Stimulated activated CD8-positive, alpha-beta memory T cell treated with anti-CD3 and anti-CD28 coated beads, Interleukin-7, amount 100 ng/mL, for 1 hour (primary cell): ENCODE results near the gene FGD5.
"Not testable (repeated sequence)": the region's sequence is repeated elsewhere in the genome, so short reads cannot be mapped to it uniquely, and the experiment has no call there.

Experiments used
- DNase-seq, 2 donors: peaks; one replicate each; pipeline ENCODE4 v3.0.0-alpha.2; 2020; ENCODE audit warnings: low read depth in 2 of 2

Gene FGD5

GRCh38 chr3:14876921-14877333 lies 58.2 kb downstream of the FGD5 start:
- no peak for DNase-seq

DNA sequence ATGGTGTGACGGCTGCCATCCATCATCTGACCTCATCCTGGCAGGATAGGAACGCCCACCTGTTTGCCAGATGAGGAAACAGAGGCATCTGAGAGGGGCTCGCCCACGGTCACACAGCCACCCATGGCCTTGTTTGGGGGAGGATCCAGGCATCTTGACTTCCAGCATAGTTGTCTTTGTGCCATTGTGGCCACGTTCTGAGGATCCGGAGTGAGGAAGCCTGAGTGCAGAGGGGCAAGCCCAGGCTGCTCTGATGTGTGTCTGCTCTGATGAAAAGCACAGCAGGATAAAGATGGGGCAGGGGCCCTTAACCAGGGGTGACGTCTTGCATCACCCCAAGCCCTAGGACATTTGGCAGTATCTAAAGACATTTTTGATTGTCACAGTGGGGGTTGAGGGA lies 58.7 kb downstream of the FGD5 start:
- no peak for DNase-seq

- no peak for DNase-seq
These were observed 60.6 kb downstream of the FGD5 start for GRCh38 chr3:14879211-14879874.

DNA sequence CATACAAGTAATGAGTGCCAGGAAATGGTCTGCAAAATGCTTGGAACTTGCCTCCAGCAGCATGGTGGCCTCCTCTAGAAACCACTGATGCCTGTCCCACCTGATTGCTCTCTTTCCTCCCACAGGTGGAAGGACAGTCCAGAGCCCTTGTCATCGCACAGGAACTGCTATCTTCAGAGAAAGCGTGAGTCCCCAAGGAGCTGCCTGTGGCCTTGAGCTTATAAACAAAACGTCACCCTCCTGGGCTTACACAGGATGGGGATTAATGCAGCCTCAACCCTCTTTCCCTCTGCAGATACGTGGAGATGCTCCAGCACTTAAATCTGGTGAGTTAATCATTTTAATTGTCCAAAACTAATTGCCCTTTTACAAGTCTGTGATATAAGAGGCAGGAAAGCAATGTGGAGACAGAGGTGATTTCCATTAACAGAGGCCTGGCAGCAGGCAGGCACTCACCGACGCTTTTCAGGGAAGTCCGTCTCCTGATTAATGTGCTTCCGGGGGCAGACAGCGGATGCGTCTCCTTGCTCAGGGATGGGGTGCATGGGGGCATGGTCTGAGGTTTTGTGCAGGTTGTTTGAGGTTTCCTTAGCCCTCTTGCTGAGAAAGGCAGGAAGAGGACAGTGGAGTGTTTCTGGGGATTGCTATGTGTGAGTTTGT lies 61.8 kb downstream of the FGD5 start:
- no peak for DNase-seq

DNA sequence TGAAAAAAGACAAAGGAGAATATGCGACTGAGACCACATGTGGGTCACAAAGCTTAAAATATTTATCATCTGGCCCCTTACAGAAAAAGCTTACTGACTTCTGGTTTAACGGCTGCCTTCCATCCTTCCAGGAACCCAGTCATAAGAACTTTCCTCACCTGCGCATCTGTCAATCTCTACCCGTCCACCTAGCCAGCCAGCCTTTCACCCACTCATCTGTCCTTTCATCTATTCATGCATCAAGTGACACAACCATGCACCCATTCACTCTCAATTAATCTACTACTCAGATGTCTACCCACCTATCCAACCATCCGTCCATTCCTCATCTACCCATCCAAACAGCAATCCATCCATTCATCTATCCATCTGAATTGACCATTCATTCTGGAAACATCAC lies 64.5 kb downstream of the FGD5 start:
- DNase-seq, result no peak

DNA sequence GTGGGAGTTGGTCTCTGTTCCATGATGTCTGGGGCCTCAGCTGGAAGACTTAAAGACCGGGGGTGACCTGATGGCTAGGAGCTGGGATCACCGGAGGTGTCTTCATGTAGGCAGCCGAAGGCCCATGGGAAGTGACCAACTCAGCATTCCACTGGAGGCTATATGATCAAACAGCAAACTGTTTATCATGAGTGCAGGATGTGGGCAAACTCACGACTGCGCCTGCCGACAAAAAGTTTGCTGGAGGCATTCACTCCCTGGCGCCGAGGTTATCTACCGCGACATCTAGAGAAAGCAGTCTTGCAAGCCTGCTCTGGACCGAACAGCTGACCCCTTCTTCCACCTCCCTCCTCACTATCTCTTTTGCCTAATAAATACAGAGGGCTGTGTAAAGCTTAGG lies 65.9 kb downstream of the FGD5 start:
- no peak for DNase-seq

DNA sequence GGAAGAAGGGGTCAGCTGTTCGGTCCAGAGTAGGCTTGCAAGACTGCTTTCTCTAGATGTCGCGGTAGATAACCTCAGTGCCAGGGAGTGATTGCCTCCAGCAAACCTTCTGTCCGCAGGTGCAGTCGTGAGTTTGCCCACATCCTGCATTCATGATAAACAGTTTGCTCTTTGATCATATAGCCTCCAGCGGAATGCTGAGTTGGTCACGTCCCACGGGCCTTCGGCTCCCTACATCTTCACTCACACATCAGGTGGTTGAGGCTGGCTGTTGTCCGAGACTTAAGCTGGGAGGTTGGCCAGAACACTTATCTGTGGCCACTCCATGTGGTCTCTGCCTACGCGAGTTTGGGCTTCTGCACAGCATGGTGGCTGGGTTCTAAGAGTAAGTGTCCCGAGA lies 66.5 kb downstream of the FGD5 start:
- DNase-seq, result no peak

DNA sequence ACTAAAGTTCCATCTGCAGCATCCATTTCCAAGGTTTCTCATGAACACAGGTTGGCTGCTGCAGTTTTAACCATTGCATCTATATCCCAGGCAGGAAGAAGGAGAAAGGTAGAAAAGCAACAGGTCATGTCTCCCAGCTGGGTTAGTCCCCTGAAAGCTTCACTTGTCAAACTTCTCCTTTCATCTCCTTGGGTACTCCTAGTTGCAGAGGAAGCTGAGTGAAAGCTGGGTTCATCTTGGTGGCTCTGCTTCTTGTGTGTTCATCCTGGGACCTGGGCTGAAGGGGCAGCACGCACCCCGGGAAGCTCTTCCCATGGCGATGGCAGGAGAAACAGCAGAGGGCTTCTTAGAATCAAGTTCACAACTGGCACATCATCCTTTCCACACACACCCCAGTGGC lies 67.3 kb downstream of the FGD5 start:
- DNase-seq, result no peak

DNA sequence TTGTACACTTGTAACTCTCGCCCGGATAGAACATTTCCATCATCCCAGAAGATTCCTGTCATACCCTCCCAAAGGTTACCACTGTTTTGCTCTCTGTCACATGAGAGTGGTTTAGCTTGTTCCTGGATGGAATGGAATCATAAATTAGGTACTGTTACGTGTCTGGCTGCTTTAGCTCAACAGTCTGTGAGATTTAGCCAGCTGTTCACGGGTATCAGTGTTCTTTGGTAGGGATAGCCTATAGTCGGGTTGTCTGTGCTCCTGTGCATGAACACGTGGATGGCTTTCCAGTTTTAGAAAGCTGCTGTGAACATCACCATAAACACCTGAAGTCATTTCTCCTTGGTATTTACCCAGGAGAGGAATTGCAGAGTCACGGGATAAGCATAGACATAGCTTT lies 70.4 kb downstream of the FGD5 start:
- DNase-seq, result no peak

DNA sequence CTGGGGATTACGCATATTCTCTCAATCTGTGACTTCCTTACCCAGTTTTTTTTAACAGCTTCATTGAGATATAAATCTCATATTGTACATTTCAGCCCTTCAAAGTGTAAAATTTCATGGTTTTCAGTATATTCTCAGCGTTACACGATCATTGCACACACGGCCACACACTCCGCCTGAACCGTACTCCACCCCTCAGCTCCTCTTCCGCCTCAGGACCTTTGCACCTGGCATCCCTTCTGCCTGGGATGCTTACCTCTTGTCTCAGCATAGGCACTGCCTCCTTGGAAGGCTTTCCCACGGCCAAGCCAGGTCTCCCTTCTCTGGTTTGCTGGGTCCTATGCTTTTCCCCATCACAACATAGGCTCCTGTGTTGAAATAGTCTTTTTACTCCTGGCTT lies 71.2 kb downstream of the FGD5 start:
- DNase-seq, result no peak

GRCh38 chr3:14890476-14890875 lies 71.7 kb downstream of the FGD5 start:
- no peak for DNase-seq

GRCh38 chr3:14891135-14892132 lies 72.7 kb downstream of the FGD5 start:
- no peak for DNase-seq

DNA sequence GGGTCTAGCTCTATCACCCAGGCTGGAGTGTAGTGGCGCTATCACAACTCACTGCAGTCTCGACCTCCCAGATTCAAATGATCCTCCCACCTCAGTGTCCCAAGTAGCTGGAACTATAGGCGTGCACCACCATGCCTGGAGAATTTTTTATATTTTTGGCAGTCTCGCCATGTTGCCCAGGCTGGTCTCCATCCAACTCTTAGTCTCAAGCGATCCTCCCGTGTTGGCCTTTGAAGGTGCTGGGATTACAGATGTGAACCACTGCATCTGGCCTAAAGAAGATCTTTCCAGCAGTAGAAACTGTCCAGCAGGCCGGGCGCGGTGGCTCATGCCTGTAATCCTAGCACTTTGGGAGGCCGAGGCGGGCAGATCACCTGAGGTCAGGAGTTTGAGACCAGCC lies 73.5 kb downstream of the FGD5 start:
- no peak for DNase-seq

- DNase-seq, result no peak
These were observed 75.3 kb downstream of the FGD5 start for GRCh38 chr3:14894085-14894484.

- no peak for DNase-seq
These were observed 78.5 kb downstream of the FGD5 start for GRCh38 chr3:14897266-14897665.

GRCh38 chr3:14898929-14899328 lies 80.2 kb downstream of the FGD5 start:
- no peak for DNase-seq

GRCh38 chr3:14899993-14900618 lies 81.3 kb downstream of the FGD5 start:
- DNase-seq, result no peak

- no peak for DNase-seq
These were observed 82.4 kb downstream of the FGD5 start for GRCh38 chr3:14900881-14901873.

DNA sequence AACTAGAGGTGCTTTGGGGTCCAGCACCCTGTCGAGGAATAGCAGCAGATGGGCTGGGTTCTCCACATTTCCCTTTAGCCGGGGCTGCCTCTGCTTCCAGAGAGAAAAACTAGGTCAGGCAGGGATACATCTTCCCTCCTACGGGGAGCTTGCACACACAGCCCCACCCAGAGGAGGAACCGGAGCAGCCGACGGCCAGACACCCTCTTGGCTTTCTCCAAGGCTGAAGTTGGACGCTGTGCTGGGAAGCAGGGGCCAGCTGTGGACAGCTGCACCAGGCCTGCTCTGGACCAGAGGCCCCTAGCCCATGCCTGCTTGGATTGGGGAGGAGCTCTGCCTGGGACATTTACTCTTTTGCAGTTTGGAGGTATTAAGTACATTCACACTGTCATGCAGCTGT lies 84.0 kb downstream of the FGD5 start:
- DNase-seq, result no peak

- DNase-seq, result not testable (repeated sequence)
These were observed 84.7 kb downstream of the FGD5 start for GRCh38 chr3:14903501-14903900.
